ENCODE data around the gene ABCA8. TPM values are rescaled to one million over a fixed set of nuclear protein-coding genes. Genes with fewer than 3 reads are reported as not detected.
"Not testable (repeated sequence)": the region's sequence is repeated elsewhere in the genome, so short reads cannot be mapped to it uniquely, and the experiment has no call there.

Gene ABCA8
- total RNA-seq, 1 donor from 2014 or later, result under 0.01 TPM

DNA sequence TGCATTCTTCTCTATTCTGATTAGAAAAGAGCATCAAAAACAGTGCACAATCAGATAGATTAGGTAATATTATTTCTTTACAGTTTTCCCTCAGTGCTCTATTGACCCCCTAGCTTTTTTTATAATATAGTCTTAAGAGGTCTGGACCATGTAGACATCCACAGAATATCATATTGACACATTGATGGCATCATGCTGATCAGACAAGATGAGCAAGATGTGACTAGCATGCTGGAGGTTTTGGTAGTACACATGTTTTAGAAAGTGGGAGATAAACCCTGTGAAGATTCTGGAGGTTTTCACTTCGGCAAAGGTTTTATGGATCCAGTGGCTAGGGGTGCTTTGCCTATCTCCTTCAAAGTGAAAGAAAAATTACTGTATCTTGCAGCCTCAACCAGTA lies 2.8 kb upstream of the ABCA8 start:
- DNase-seq (ENCODE audit: low read depth) (no peak), FAIRE-seq (no peak)
- TF ChIP-seq, protein P1, sequence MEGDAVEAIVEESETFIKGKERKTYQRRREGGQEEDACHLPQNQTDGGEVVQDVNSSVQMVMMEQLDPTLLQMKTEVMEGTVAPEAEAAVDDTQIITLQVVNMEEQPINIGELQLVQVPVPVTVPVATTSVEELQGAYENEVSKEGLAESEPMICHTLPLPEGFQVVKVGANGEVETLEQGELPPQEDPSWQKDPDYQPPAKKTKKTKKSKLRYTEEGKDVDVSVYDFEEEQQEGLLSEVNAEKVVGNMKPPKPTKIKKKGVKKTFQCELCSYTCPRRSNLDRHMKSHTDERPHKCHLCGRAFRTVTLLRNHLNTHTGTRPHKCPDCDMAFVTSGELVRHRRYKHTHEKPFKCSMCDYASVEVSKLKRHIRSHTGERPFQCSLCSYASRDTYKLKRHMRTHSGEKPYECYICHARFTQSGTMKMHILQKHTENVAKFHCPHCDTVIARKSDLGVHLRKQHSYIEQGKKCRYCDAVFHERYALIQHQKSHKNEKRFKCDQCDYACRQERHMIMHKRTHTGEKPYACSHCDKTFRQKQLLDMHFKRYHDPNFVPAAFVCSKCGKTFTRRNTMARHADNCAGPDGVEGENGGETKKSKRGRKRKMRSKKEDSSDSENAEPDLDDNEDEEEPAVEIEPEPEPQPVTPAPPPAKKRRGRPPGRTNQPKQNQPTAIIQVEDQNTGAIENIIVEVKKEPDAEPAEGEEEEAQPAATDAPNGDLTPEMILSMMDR (IDR thresholded peaks at IDR 0.05; ENCODE audit: insufficient read depth, low read length, severe bottlenecking), result no peak
- H3K27me3 ChIP-seq (ENCODE audit: control insufficient read depth, insufficient read depth, low read length), result no peaks in the 10 kb centered on the region
- H3K4me3 ChIP-seq (ENCODE audit: low read depth, low read length), result no peak overlapping the region
- H3K36me3 ChIP-seq (ENCODE audit: control insufficient read depth, insufficient read depth, low read length), result no peaks in the 10 kb centered on the region

DNA sequence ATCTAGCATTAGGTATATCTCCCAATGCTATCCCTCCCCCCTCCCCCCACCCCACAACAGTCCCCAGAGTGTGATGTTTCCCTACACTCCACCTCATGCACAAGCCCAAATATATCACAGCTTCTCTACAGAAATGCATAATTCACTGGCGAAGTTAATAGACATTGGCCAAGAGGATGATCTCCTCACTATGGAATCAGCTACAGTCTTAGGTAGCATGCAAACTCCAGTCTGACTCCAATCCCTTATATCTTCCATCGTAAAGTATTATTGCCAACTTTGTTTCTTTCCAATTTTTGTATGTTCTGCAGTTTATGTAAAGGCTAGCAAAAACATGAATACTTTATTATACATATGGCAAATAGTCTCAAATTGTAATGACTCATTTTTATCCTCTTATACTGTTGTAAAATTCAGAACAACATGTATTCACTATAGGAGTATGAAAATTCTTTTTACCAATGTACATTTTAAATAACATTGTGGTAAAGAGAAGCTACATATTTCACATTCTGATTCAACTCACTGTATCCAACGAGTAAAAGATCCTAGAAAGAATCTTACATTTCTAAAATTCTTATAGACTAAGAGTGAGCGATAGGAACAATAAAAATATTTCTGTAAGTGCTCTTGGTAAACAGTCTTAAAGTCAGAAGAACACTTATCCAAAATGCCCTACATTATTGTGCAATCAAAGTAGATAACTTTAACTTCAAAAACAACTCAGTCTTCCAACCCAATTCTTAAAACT lies 871 bp downstream of the ABCA8 start:
- DNase-seq (ENCODE audit: low read depth) (no peak), FAIRE-seq (no peak)
- Histone ChIP-seq H3K4me3 (ENCODE audit: low read depth, low read length) (no peak overlapping the region), H3K36me3 (ENCODE audit: control insufficient read depth, insufficient read depth, low read length) (no peaks in the 10 kb centered on the region), H3K27me3 (ENCODE audit: control insufficient read depth, insufficient read depth, low read length) (no peaks in the 10 kb centered on the region)
- TF ChIP-seq, protein P1 (IDR thresholded peaks at IDR 0.05; ENCODE audit: insufficient read depth, low read length, severe bottlenecking), result no peak

DNA sequence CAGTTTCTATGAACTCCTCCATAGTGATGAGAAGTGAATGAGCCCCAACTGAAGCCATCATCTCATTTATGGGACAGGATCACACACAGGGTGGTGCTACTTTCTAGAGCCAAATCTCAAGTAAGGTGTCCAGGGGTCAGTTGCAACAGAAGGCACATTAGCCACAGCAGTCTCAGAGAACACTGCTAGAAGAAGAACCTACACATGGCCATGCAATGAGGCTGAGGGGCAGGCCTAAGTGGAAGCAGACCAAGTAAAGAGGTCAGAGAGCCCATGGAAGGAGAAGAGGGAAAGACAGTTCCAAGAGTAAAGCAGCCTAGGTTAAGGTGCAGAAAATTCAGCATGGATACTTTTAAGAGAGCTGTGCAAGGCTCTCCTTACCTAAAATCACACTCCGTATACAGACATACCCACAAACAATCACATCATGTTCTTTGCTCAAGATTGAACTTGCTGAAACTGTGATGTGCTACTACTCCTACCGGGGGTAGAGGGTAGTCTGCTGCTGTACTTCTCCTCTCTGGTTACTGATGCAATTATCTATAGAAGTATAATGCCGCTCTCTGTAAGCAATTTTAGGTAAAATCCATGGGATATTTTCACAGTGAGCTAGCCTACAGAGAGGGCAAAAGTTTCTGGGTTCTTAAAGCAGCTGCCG lies 1.7 kb downstream of the ABCA8 start:
- FAIRE-seq (no peak), DNase-seq (ENCODE audit: low read depth) (no peak)
- Histone ChIP-seq H3K4me3 (ENCODE audit: low read depth, low read length) (no peak overlapping the region), H3K27me3 (ENCODE audit: control insufficient read depth, insufficient read depth, low read length) (no peaks in the 10 kb centered on the region), H3K36me3 (ENCODE audit: control insufficient read depth, insufficient read depth, low read length) (no peaks in the 10 kb centered on the region)
- TF ChIP-seq, protein P1 (IDR thresholded peaks at IDR 0.05; ENCODE audit: insufficient read depth, low read length, severe bottlenecking), result no peak

DNA sequence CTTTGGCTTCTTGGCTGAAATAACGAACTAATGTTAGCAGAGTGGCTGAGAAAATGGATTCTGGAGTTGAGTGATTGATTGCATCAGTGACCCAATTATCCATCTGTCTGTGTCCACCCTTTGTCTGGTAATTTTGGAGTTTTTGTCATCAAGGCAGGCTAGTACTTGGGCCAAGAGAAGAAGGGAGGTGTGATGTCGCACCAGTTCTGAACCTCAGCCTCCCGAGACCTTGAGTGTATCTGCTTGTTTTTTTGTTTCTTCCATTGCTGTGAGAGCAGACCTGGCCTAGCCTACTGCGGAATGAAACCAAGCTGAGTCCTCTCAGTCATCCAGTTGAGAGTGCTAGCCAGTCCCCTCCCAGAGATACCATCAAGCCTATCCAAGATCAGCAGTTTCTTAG lies 4.5 kb downstream of the ABCA8 start:
- Histone ChIP-seq H3K36me3 (ENCODE audit: control insufficient read depth, insufficient read depth, low read length) (no peaks in the 10 kb centered on the region), H3K27me3 (ENCODE audit: control insufficient read depth, insufficient read depth, low read length) (no peaks in the 10 kb centered on the region), H3K4me3 (ENCODE audit: low read depth, low read length) (no peak overlapping the region)
- FAIRE-seq (no peak), DNase-seq (ENCODE audit: low read depth) (no peak)
- TF ChIP-seq, protein P1 (IDR thresholded peaks at IDR 0.05; ENCODE audit: insufficient read depth, low read length, severe bottlenecking), result no peak

DNA sequence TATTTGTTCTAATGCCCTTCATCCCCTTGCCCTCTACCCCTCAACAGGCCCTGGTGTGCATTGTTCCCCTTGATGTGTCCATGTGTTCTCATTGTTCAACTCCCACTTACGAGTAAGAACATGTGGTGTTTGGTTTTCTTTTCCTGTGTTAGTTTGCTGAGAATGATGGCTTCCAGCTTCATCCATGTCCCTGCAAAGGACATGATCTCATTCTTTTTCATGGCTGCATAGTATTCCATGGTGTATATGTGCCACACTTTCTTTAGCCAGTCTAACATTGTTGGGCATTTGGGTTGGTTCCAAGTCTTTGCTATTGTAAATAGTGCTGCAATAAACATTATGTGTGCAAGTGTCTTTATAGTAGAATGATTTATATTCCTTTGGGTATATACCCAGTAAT lies 7.3 kb downstream of the ABCA8 start:
- not testable (repeated sequence) for DNase-seq (ENCODE audit: low read depth); H3K36me3 ChIP-seq (ENCODE audit: control insufficient read depth, insufficient read depth, low read length); FAIRE-seq; H3K4me3 ChIP-seq (ENCODE audit: low read depth, low read length); H3K27me3 ChIP-seq (ENCODE audit: control insufficient read depth, insufficient read depth, low read length)

DNA sequence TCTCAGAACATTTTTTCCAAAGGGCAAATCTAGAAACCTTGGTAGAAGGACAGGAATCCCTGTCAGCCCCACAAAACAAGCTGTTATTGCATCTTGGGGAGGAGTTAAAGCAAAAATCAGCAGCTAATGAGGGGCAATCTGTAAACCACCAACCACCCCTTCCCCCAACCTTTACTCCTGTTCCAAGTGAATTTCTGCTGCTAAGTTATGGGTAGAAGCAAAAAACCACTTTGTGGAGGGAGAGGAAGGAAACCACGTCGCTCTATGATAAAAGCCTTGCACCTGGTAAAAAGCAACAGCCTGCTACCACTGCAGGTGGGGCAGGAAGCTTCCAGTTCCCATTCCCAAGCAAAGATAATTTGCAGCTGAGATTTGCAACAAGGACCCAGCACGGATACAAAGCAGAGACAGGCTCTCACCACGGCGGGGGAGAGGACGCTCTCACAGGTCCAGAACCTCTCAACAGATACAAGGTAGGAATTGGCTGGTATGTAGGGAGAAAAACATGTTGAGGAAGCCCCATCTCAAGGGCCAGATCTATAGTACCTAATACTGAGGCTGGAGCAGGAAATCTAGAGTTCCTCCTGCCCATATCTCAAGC lies 10.7 kb downstream of the ABCA8 start:
- no peaks in the 10 kb centered on the region for H3K27me3 ChIP-seq (ENCODE audit: control insufficient read depth, insufficient read depth, low read length)
- TF ChIP-seq, protein P1 (IDR thresholded peaks at IDR 0.05; ENCODE audit: insufficient read depth, low read length, severe bottlenecking), result no peak
- FAIRE-seq (no peak), DNase-seq (ENCODE audit: low read depth) (no peak)
- no peaks in the 10 kb centered on the region for H3K36me3 ChIP-seq (ENCODE audit: control insufficient read depth, insufficient read depth, low read length)
- H3K4me3 ChIP-seq (ENCODE audit: low read depth, low read length), result no peak overlapping the region

DNA sequence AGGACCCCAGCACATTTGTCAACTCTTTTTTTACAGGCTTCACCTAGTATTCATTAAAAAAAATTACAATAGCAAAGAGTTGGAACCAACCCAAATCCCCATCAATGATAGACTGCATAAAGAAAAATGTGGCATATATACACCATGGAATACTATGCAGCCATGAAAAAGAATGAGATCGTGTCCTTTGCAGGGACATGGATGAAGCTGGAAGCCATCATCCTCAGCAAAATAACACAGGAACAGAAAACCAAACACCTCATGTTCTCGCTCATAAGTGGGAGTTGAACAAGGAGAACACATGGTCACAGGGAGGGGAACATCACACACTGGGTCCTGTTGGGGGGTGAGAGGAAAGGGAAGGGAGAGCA lies 11.4 kb downstream of the ABCA8 start:
- H3K4me3 ChIP-seq (ENCODE audit: low read depth, low read length); H3K36me3 ChIP-seq (ENCODE audit: control insufficient read depth, insufficient read depth, low read length); H3K27me3 ChIP-seq (ENCODE audit: control insufficient read depth, insufficient read depth, low read length); DNase-seq (ENCODE audit: low read depth); FAIRE-seq: not testable (repeated sequence)

Data from bronchial epithelial cell (primary cell).